DND-41 (cell line): ENCODE results near the gene CALR3.

Experiments used
- ATAC-seq: fragments of 200-7000 bp; cut with Tn5 transposase; 3 replicates; pipeline ENCODE4 v1.9.1; 2021; ENCODE audit warnings: low read depth; ENCODE audit not compliant: insufficient read depth
- DNase-seq: peaks from one replicate; pipeline ENCODE4 v3.0.0-alpha.2; 2020
- H2AFZ ChIP-seq: 2 replicates; pipeline ENCODE4 v1.6.0; 2012; ENCODE audit warnings: low read depth, low read length
- H3K27ac ChIP-seq: 2 replicates; pipeline ENCODE4 v1.5.1; 2012; ENCODE audit warnings: low read length, inconsistent platforms
- H3K27me3 ChIP-seq: fragments of 200-600 bp; sonication (generic); 2 replicates; pipeline ENCODE4 v1.6.0; 2012; ENCODE audit warnings: low read length, mild to moderate bottlenecking, inconsistent platforms; ENCODE audit not compliant: insufficient read depth, poor library complexity
- H3K36me3 ChIP-seq: 2 replicates; pipeline ENCODE4 v1.5.1; 2012; ENCODE audit warnings: low read length, inconsistent platforms; ENCODE audit not compliant: insufficient read depth
- H3K4me1 ChIP-seq: 2 replicates; pipeline ENCODE4 v1.5.1; 2012; ENCODE audit warnings: mild to moderate bottlenecking, low read length; ENCODE audit not compliant: insufficient read depth
- H3K4me2 ChIP-seq: 2 replicates; pipeline ENCODE4 v1.6.0; 2012; ENCODE audit warnings: mild to moderate bottlenecking, moderate library complexity, low read length, inconsistent platforms; ENCODE audit not compliant: insufficient read depth
- H3K4me3 ChIP-seq, 2 experiments: fragments of 200-600 bp in 1 of 2; shearing (Covaris generic) in 1 of 2; 2 replicates each; pipeline ENCODE4 v1.5.1; 2012 to 2016; ENCODE audit warnings: inconsistent platforms in 2 of 2, low read length in 2 of 2, mild to moderate bottlenecking in 2 of 2, low read depth in 1 of 2, moderate library complexity in 1 of 2
- H3K79me2 ChIP-seq: 2 replicates; pipeline ENCODE4 v1.6.0; 2012; ENCODE audit warnings: low read length, inconsistent platforms; ENCODE audit not compliant: insufficient read depth
- H3K9ac ChIP-seq: 2 replicates; pipeline ENCODE4 v1.6.0; 2012; ENCODE audit warnings: low read depth, mild to moderate bottlenecking, inconsistent platforms, low read length, moderate library complexity
- H3K9me3 ChIP-seq: 2 replicates; pipeline ENCODE4 v1.5.1; 2012; ENCODE audit warnings: low read length, moderate library complexity, mild to moderate bottlenecking, inconsistent platforms; ENCODE audit not compliant: insufficient read depth, severe bottlenecking
- H4K20me1 ChIP-seq: 2 replicates; pipeline ENCODE4 v1.6.0; 2012; ENCODE audit warnings: low read length; ENCODE audit not compliant: insufficient read depth
- CTCF ChIP-seq: IDR thresholded peaks from 2 replicates; pipeline ENCODE4 v1.5.1; 2012; ENCODE audit warnings: borderline replicate concordance, low read length, moderate library complexity, mild to moderate bottlenecking; ENCODE audit not compliant: poor library complexity, severe bottlenecking; ENCODE audit errors: extremely low read depth
- EZH2 ChIP-seq: IDR thresholded peaks from 3 replicates; pipeline ENCODE4 v1.6.1; 2012; ENCODE audit warnings: borderline replicate concordance, low read depth, mild to moderate bottlenecking, moderate library complexity, low read length, inconsistent platforms; ENCODE audit not compliant: severe bottlenecking

Gene CALR3

GRCh38 chr19:16521715-16522289 is 25.8 kb upstream of the CALR3 start:
- Histone ChIP-seq H3K4me2 (no peak overlapping the region), H2AFZ (no peak overlapping the region), H3K79me2 (peaks cover 8% of the 10 kb centered on the region; the same call in 1 of the 2 replicates), H4K20me1 (peaks cover 78% of the 10 kb centered on the region), H3K27me3 (no peaks in the 10 kb centered on the region), H3K4me3 (no peak overlapping the region), H3K4me1 (no peaks in the 10 kb centered on the region), H3K9me3 (no peaks in the 10 kb centered on the region), H3K36me3 (peaks cover 95% of the 10 kb centered on the region), H3K27ac (no peak overlapping the region), H3K9ac (no peak overlapping the region)
- ATAC-seq (no peak), DNase-seq (no peak)
- no peak for TF ChIP-seq EZH2
- TF ChIP-seq CTCF = no peak

GRCh38 chr19:16520986-16521624 is 25.1 kb upstream of the CALR3 start:
- H3K4me2 ChIP-seq = no peak overlapping the region
- peaks cover 6% of the 10 kb centered on the region; the same call in 1 of the 2 replicates for H3K79me2 ChIP-seq
- no peaks in the 10 kb centered on the region for H3K27me3 ChIP-seq
- peaks cover 74% of the 10 kb centered on the region for H4K20me1 ChIP-seq
- peaks cover 91% of the 10 kb centered on the region for H3K36me3 ChIP-seq
- ATAC-seq (no peak), DNase-seq (no peak)
- no peak overlapping the region for H2AFZ ChIP-seq
- H3K4me3 ChIP-seq = no peak overlapping the region
- TF ChIP-seq EZH2 (no peak), CTCF (no peak)
- no peaks in the 10 kb centered on the region for H3K9me3 ChIP-seq
- no peak overlapping the region for H3K27ac ChIP-seq
- no peak overlapping the region for H3K9ac ChIP-seq
- no peaks in the 10 kb centered on the region for H3K4me1 ChIP-seq

- ATAC-seq = no peak
- H3K27ac ChIP-seq = no peak overlapping the region
Measured at GRCh38 chr19:16520074-16520973, 24.4 kb upstream of the CALR3 start.

More at GRCh38 chr19:16520074-16520973, 24.4 kb upstream of the CALR3 start:
- Histone ChIP-seq H4K20me1 (peaks cover 68% of the 10 kb centered on the region), H3K79me2 (peaks cover 6% of the 10 kb centered on the region; the same call in 1 of the 2 replicates), H3K4me1 (no peaks in the 10 kb centered on the region), H3K4me3 (no peak overlapping the region), H2AFZ (no peak overlapping the region), H3K36me3 (peaks cover 83% of the 10 kb centered on the region), H3K4me2 (no peak overlapping the region), H3K9me3 (no peaks in the 10 kb centered on the region), H3K27me3 (no peaks in the 10 kb centered on the region), H3K9ac (no peak overlapping the region)
- DNase-seq = no peak
- TF ChIP-seq CTCF = no peak
- TF ChIP-seq EZH2 = no peak
